ENCODE measurements around the gene EHMT1. TPM values are rescaled to one million over a fixed set of nuclear protein-coding genes. Genes with fewer than 3 reads are reported as not detected.

Gene EHMT1
- total RNA-seq, 2 donors from 2014 or later, result 24.1 to 34.6 TPM

GRCh38 chr9:137665697-137666512 is 47.1 kb downstream of the EHMT1 start:
- DNase-seq (ENCODE audit: low spot score), result no peak
- H3K4me3 ChIP-seq, result no peak overlapping the region
- no peaks in the 10 kb centered on the region for H3K27me3 ChIP-seq
- H3K4me1 ChIP-seq, result peaks cover 0 to 18% of the 10 kb centered on the region in 2 donors
- H3K9me3 ChIP-seq, result no peaks in the 10 kb centered on the region
- no peak for TF ChIP-seq CTCF (IDR thresholded peaks at IDR 0.05)
- no peak overlapping the region for H3K27ac ChIP-seq
- no peaks in the 10 kb centered on the region for H3K36me3 ChIP-seq

DNA sequence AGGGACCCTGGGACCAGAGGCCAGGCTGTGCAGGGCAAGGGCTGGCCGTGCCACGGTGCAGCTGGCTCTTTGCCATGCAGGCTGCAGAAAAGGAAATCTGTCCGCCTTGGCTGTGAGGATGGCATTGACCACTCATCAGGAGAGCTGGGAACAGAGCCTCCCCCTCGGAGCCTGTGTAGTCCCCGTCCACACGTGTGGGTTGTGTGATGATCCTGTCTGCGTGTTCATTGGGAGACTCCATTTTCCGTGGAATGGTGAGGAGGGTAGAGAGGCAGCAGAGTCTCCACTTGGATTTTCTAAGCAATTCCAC is 47.7 kb downstream of the EHMT1 start:
- Histone ChIP-seq H3K9me3 (no peaks in the 10 kb centered on the region), H3K36me3 (no peaks in the 10 kb centered on the region), H3K27me3 (no peaks in the 10 kb centered on the region), H3K4me3 (no peak overlapping the region), H3K27ac (no peak overlapping the region), H3K4me1 (peaks cover 0 to 21% of the 10 kb centered on the region in 2 donors)
- no peak for DNase-seq (ENCODE audit: low spot score)
- TF ChIP-seq CTCF (IDR thresholded peaks at IDR 0.05), result no peak

DNA sequence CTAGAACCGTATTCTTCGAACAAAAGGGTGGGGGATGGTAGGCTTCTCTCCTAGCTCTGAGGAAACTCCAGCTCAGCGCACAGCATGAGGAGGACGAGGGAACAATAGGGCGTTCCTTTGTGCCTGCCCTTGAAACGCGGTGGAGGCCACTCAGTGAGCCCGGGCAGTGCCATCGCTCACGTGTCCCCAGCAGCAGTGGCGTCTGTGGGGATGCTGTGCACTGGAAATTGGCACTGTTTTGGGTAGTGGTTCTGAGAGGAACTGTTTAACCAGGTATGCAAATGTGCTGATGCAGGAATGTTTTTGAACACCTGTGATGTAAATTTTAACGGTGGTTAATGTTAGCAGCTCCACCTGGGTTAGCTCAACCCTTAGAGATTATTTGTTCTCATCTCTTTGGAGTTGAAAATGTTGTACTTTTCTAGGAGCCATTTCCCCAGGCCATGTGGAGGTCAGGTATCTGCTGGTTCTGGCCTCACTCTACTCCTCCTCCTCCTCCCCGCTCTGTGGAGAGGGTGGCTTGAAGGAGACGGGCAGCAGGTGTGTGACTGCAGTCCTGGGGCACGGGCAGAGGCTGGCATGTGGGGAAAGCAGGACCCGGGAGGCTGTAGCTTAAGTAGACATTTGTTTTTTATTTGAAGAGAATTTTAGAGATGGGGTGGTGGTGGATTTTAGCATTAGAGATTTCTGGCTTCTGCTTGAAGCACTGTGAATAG is 48.3 kb downstream of the EHMT1 start:
- peaks cover 0 to 21% of the 10 kb centered on the region in 2 donors for H3K4me1 ChIP-seq
- no peak for TF ChIP-seq CTCF (IDR thresholded peaks at IDR 0.05)

DNA sequence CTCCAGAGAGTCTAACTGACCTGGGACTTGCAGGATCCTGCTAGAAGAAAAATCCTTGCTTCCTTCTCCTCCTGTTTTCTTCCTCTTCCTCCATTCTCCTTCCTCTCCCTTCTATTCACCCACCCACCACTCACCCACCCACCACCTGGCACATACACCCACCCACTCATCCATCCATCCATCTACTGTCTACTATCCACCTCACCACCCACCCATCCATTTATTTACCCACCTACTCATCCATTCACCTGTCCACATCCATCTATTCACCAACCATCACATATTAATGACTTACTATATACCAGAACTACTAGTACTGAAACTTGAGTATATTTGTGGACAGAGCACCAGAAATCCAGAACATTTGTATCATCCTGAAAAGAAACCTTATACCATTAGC is 49.4 kb downstream of the EHMT1 start:
- no peaks in the 10 kb centered on the region for H3K27me3 ChIP-seq
- H3K4me1 ChIP-seq, result peaks cover 0 to 24% of the 10 kb centered on the region in 2 donors
- H3K27ac ChIP-seq, result no peak overlapping the region
- H3K4me3 ChIP-seq, result no peak overlapping the region
- H3K9me3 ChIP-seq, result no peaks in the 10 kb centered on the region
- TF ChIP-seq CTCF (IDR thresholded peaks at IDR 0.05), result no peak
- H3K36me3 ChIP-seq, result no peaks in the 10 kb centered on the region
- DNase-seq (ENCODE audit: low spot score), result no peak

More for the DNA sequence above, 48.3 kb downstream of the EHMT1 start:
- Histone ChIP-seq H3K4me3 (no peak overlapping the region), H3K9me3 (no peaks in the 10 kb centered on the region), H3K27ac (no peak overlapping the region), H3K27me3 (no peaks in the 10 kb centered on the region), H3K36me3 (no peaks in the 10 kb centered on the region)
- no peak for DNase-seq (ENCODE audit: low spot score)

- Histone ChIP-seq H3K4me1 (peaks cover 0 to 35% of the 10 kb centered on the region in 2 donors), H3K9me3 (no peaks in the 10 kb centered on the region), H3K27me3 (no peaks in the 10 kb centered on the region), H3K27ac (no peak overlapping the region), H3K36me3 (no peaks in the 10 kb centered on the region), H3K4me3 (no peak overlapping the region)
- DNase-seq (ENCODE audit: low spot score), result no peak
- no peak for TF ChIP-seq CTCF (IDR thresholded peaks at IDR 0.05)
Observed at GRCh38 chr9:137669261-137669672, 50.5 kb downstream of the EHMT1 start.

Data from right atrium auricular region (tissue), 2 donors.